CD4-positive, alpha-beta T cell treated with Interleukin-10 for 1 hour (primary cell): ENCODE data around the gene ERBB3.
A peak's percentile ranks its signal among the peaks of the same experiment; 100 is the strongest.

Source experiments
- DNase-seq: peaks from one replicate; pipeline ENCODE4 v3.0.0-alpha.2; 2020

Gene ERBB3

DNA sequence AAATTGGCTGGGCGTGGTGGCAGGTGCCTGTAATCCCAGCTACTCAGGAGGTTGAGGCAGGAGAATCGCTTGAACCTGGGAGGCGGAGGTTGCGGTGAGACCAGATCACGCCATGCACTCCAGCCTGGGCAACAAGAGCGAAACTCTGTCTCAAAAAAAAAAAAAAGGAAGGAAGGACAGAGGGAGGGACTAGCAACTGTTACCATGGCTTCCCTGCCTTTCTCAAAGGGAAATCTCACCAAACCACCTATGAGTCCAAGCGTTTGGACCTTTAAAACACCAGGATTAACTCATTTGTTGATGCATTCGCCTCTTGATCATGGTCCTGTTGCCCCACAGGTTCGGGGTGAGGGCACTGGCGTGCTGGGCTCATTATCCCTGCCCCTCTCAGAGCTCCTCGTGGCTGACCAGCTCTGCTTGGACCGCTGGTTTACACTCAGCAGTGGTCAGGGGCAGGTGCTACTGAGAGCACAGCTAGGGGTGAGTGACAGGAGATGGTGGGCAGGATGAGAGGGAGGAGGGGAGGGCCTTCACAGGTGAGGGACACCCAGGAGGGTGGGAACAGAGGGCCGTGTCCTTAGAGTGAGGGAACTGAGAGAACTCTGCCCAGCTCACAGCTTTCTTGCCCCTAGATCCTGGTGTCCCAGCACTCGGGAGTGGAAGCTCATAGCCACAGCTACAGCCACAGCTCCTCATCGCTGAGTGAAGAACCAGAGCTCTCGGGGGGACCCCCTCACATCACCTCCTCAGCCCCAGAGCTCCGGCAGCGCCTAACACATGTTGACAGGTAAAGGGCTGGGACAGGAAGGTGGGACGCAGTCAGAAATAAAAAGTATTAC lies 62.2 kb downstream of the ERBB3 start:
- no peak for DNase-seq

DNA sequence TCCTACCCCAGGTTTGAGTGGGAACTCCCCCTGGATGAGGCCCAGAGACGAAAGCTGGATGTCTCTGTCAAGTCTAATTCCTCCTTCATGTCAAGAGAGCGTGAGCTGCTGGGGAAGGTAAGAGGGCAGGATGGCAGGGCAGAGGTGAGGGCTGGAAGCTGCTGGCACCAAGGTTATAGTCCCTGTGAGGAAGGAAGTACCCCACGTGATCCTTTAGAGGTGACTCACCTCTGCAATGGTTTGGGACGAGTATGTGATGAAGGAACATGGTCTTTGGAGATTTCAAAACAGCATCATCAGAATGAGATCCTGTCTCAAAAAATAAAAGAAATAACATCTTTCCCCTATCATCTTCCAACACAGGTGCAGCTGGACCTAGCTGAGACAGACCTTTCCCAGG lies 63.3 kb downstream of the ERBB3 start:
- DNase-seq: peak; percentile 26

DNA sequence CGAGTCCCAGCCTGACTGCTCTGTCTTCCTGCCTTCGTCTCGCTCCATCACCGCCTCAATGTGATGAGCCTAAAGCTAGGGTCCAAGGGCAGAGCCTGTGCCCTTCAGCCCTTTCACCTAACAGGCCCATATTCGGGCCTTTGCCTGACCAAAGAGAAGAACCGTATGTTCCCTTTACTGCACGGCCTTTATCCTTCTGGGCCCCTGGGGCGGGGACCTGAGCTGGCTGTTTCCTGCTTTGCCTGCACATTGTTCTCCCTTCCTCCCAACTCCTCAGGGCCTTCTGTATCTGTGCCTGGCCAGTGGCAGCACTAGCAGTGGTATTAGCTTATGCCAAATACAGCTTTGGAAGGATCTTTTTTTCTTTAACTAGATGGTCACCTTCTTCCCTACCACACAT lies 63.9 kb downstream of the ERBB3 start:
- DNase-seq: no peak

DNA sequence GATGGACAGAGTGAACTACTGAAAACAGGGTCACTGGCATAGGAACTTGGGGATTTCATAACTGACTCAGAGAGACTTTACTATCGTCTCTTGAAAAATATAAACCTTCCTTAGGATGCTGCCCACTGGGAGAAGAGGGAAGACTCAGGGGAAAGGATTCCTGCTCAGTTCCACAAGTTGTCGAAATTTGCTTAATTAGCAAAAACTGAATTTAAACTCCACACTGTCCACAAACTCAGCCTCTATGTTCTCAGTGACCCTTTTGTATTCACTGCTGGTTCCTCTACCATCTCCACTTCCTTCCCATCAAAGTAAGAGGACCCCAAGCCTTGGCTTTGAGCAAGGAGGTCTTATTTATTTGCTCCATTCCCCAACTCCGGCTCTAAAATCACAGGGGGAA lies 65.3 kb downstream of the ERBB3 start:
- no peak for DNase-seq

DNA sequence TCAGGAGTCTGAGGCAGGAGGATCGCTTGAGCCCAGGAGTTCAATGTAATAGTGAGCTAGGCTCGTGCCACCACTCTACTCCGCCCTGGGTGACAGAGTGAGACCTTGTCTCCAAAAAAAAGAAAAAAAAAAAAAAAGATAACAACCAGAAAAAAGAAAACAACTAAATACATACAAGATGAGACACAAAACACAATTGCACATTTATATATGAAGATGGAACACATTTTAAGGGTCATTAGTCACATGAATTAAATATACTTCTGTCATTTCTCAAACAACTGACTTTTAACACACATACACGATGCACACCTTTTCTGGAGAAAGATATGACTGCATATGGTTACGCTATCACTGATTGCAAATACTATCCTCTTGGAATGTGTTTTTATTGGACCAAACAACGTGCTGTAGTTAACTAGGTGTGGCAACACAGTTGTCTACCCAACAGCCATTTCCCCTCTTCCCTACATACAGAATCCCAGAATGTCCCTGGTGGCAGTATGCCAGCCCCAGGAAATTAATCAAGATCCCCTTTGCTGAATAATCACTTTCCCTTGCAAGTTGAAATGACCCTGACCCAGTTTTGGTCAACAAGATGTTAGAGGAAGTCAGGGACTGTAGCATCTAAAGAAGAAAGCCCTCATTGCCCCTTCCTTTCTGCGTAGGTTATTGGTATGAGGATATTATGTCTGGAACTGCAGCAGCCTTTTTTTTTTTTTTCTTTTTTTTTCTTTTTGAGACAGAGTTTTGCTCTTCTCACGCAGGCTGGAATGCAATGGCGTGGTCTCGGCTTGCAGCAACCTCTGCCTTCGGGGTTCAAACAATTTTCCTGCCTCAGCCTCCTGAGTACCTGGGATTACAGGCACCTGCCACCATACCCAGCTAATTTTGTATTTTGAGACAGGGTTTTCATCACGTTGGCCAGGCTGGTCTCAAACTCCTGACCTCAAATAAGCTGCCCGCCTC lies 66.8 kb downstream of the ERBB3 start:
- DNase-seq: no peak

DNA sequence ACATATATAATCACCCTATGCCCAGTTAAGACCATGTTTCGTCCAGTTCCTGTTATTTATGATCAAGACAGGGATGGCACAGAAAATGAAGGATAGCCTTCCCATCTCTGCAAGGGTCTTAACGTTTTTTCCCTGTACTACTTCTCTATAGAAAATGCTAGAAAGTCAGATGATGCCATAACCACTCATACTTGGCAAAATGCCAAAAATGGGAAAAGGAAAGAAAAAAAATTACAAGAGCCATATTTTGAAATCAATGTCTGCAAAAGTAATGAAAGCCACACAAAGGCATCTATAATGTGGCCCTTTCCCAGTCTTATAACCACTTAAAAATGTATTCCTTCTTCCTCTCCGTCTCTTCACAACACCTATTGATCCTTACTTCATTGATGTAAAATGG lies 70.6 kb downstream of the ERBB3 start:
- peak; percentile 29 for DNase-seq

DNA sequence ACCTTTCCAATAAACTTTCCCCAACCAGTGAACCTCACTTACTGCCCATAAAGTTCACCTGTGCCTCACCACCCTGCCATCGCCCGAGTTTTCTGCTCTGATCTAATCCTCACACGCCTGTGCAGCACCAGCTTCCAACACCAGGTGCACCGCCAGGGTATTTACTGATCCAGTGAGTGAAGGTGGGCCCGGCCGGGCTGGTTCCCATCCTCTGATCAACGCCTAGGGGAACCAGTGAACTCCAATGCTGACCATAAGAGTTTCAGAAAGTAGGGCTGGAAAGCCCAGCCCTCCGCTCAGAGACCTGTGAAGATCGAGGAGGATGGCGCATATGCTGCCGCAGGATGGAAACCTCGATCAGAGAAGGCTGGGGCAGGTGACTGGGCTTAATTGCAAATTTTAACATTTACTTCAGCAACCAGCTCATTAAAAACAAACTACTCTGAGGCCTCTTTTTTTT lies 71.7 kb downstream of the ERBB3 start:
- peak; percentile 75 for DNase-seq

DNA sequence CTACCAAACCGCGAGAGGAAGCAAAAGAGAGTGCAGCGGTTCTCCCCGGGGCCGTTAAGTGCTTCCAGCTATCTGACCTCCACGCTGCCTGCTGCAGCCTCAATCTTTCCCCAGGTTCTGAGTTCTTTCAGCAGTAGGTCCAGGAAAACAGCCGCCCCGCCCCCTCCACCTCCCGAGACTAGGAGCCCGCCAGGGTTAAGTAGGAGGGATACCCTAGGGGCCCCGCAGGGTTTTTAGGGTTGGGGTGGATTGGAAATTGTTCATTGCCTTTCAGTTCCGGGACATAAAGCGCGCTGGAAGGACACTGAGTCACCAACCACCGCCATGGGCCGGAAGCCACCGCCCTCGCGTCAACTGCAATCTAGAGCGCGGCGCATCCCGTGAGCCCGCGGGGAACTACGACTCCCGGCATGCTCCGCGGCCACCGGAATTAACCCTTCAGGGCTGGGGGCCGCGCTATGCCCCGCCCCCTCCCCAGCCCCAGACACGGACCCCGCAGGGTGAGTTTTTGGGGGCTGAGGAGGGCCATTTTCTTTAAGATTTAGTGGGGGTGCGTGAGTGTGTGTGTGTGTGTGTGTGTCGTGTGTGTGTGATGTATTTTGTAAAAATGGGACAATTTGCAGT lies 72.3 kb downstream of the ERBB3 start, which contains the start of gene MYL6B:
MYL6B (plus strand) TSS at position 456 of the 624 bp plus-strand sequence. CDS start 1,332 bp downstream, outside the sequence.
- DNase-seq: peak; percentile 91
